Esophagus muscularis mucosa (tissue), 3 donors: ENCODE results near the gene ZNF428.

Experiments
- POLR2A ChIP-seq: fragments of 450-650 bp; IDR thresholded peaks from one replicate; pipeline ENCODE4 v1.6.1; 2017; ENCODE audit warnings: antibody characterized with exemption, moderate library complexity, mild to moderate bottlenecking, low read depth
- TF ChIP-seq, protein P1 (sequence below), 3 experiments: fragments of 200-600 bp in 2 of 3; fragments of 450-650 bp in 1 of 3; sonication (generic) in 2 of 3; IDR thresholded peaks; one replicate each; pipeline ENCODE4 v1.5.1; 2017 to 2019; ENCODE audit warnings: antibody characterized with exemption in 3 of 3, mild to moderate bottlenecking in 2 of 3, moderate library complexity in 1 of 3

DNA sequence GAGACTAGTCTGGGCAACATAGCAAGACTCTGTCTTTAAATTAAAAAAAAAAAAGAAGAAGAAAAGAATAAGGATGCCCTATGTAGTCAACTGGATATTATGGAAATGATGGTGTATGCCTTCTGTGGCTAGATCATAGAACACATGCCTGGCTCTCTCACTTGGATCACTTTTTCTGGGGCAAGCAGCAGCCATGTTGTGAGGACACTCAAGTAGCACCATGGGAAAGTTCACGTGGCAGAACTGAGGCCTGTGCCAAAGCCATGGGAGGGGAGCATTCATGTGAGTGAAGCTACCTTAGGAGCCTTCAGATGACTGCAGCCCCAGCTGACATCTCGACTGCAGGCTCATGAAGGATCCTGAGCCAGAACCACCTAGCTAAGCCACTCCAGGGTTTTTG, 38.6 kb upstream of the ZNF428 start:
- TF ChIP-seq, protein P1, sequence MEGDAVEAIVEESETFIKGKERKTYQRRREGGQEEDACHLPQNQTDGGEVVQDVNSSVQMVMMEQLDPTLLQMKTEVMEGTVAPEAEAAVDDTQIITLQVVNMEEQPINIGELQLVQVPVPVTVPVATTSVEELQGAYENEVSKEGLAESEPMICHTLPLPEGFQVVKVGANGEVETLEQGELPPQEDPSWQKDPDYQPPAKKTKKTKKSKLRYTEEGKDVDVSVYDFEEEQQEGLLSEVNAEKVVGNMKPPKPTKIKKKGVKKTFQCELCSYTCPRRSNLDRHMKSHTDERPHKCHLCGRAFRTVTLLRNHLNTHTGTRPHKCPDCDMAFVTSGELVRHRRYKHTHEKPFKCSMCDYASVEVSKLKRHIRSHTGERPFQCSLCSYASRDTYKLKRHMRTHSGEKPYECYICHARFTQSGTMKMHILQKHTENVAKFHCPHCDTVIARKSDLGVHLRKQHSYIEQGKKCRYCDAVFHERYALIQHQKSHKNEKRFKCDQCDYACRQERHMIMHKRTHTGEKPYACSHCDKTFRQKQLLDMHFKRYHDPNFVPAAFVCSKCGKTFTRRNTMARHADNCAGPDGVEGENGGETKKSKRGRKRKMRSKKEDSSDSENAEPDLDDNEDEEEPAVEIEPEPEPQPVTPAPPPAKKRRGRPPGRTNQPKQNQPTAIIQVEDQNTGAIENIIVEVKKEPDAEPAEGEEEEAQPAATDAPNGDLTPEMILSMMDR (IDR thresholded peaks at IDR 0.05), result no peak
- no peak for TF ChIP-seq POLR2A
